Astrocyte of the cerebellum (primary cell): ENCODE results near the gene RUSF1.

Source experiments
- DNase-seq: peaks from one replicate; pipeline ENCODE4 v3.0.0-alpha.2; 2011; ENCODE audit warnings: low read depth
- H3K4me3 ChIP-seq: 2 replicates; pipeline ENCODE4 v1.5.1; 2011; ENCODE audit warnings: mild to moderate bottlenecking, low read depth, low read length, moderate library complexity
- in situ Hi-C: cut with HindIII; loops from 2 replicates; pipeline ENCODE4 v1.10.0; 2017; ENCODE audit warnings: low sequenced_read_pairs
- TF ChIP-seq, protein P1 (sequence below): IDR thresholded peaks from 2 replicates; pipeline ENCODE4 v1.5.1; 2012; ENCODE audit warnings: low read length, low read depth, moderate library complexity, mild to moderate bottlenecking; ENCODE audit errors: missing control alignments

The RUSF1 gene

DNA sequence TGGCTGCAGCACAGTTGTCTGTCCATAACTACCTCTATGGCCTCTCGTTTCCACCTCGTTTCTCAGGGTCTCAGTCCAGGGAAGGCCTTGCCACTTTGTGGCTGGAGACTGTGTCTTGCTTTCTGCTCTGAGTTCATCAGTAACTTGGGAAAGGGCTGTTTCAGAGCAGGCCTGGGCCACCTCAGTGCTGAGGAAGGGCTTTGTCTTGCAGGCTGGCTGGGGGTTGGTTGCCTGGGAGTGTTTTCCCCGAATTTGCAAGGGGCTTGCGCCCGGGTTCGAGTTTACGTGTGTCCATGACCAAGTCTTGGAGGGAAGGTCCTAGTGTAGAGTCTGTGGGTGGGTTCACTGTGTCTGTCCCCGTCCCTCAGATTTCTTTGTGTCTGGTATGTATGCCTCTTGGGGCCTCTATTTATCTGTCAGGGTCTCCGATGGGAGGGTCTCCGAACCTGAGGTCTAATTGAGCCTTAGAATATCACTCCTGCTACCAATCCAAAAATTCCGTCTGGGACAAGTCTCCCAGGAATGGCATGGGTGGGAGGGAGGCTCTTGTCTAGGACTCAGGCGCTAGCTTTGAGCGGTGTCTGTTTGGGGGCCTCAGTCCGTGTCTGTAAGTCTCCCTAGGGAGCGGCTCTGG, 36.8 kb downstream of the RUSF1 start:
- peak overlapping the region; percentile 83 for H3K4me3 ChIP-seq
- in situ Hi-C loops = no loop called here
- DNase-seq = no peak
- TF ChIP-seq, protein P1, sequence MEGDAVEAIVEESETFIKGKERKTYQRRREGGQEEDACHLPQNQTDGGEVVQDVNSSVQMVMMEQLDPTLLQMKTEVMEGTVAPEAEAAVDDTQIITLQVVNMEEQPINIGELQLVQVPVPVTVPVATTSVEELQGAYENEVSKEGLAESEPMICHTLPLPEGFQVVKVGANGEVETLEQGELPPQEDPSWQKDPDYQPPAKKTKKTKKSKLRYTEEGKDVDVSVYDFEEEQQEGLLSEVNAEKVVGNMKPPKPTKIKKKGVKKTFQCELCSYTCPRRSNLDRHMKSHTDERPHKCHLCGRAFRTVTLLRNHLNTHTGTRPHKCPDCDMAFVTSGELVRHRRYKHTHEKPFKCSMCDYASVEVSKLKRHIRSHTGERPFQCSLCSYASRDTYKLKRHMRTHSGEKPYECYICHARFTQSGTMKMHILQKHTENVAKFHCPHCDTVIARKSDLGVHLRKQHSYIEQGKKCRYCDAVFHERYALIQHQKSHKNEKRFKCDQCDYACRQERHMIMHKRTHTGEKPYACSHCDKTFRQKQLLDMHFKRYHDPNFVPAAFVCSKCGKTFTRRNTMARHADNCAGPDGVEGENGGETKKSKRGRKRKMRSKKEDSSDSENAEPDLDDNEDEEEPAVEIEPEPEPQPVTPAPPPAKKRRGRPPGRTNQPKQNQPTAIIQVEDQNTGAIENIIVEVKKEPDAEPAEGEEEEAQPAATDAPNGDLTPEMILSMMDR = no peak

DNA sequence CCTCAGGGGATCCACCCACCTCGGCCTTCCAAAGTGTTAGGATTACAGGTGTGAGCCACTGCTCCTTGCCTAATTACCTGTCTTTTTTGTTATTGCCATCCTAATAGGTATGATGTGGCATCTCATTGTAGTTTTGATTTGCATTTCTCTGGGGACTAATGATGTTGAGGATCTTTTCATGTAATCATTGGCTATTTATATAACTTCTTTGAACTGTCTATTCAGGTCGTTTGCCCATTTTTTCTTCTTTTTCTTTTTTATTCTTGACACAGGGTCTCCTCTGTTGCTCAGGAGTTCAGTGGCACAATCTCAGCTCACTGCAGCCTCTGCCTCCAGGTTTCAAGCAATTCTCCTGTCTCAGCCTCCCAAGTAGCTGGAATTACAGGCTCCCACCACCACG, 37.6 kb downstream of the RUSF1 start:
- no peak for DNase-seq
- H3K4me3 ChIP-seq = no peak overlapping the region
- TF ChIP-seq, protein P1 = no peak
- in situ Hi-C loops = no loop called here

DNA sequence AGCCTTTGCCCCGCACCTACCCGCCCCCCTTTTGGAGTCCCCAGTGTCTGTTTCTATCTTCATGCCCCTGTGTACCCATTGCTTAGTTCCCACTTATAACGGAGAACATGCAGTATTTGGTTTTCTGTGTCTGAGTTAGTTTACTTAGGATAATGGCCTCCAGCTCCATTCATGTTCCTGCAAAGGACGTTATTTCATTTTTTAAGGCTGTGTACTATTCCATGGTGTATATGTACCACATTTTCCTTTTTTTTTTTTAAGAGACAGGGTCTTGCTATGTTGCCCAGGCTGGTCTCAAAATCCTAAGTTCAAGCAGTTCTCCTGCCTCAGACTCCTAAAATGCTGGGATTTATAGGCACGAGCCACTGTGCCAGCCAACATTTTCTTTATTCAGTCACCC, 40.3 kb downstream of the RUSF1 start:
- no peak for DNase-seq
- in situ Hi-C loops = no loop called here

DNA sequence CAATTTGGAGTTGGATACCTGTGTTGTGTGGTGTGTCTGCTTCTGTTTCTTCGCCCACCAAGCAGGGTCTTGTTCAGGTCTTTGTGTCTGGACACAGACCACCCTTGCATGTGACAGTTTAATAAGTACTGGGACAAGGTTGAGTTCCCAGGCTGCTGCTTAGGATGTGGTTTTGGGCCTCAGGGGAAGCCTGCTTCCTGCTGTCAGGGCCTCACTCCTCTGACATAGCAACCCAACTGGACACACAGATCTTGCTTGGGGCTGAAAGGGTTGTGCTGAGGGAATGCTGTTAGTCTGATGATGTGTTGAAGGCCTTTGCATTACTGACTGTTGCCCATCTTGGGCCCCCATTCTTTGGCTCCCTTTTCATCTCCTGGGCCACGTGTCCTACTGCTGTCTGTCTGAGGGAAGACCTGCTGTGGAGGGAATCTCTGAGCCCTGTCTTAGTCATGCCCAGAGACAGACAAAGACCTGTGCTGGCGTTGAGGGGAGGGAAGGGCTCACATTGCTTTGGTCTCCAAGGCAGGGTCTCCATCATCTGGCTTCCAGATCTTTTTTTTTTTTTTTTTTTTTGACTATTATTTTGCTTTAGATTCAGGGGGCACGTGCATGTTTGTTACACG, 40.9 kb downstream of the RUSF1 start:
- DNase-seq = no peak
- TF ChIP-seq, protein P1 = no peak
- H3K4me3 ChIP-seq = no peak overlapping the region
- in situ Hi-C loops = no loop called here

More for the DNA sequence above, 40.3 kb downstream of the RUSF1 start:
- TF ChIP-seq, protein P1 = no peak
- H3K4me3 ChIP-seq = no peak overlapping the region

DNA sequence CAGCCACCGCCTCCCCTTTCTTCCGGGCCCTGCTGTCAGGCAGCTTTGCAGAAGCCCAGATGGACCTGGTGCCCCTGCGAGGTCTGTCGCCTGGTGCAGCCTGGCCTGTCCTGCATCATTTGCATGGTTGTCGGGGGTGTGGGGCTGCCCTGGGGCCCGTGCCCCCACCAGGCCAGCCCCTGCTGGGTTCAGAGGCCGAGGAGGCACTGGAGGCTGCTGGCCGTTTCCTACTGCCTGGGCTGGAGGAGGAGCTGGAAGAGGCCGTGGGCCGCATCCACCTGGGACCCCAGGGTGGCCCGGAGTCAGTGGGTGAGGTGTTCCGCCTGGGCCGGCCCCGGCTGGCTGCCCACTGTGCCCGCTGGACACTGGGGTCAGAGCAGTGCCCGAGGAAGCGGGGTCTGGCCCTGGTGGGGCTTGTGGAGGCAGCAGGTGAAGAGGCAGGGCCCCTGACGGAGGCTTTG, 41.8 kb downstream of the RUSF1 start:
- in situ Hi-C loops = no loop called here
- TF ChIP-seq, protein P1 = no peak
- DNase-seq = no peak

DNA sequence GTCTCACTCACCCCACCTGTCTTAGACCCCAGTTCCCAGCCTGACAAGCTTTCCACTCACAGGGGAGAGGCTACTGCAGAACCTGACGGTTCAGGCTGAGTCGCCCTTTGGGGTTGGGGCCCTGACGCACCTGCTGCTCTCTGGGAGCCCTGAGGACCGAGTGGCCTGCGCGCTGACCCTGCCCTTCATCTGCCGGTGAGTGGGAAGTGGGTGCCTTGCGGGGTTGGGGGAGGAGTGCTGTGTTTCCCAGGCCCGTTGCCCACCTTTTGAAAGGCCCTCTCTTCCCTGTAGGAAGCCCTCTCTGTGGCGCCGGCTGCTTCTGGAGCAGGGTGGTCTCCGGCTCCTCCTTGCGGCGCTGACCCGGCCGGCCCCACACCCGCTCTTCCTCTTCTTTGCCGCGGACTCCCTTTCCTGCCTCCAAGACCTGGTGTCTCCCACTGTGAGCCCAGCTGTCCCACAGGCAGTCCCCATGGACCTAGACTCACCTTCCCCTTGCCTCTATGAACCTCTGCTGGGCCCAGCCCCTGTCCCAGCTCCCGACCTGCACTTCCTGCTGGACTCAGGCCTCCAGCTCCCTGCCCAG, 42.3 kb downstream of the RUSF1 start:
- TF ChIP-seq, protein P1 = no peak
- H3K4me3 ChIP-seq = no peak overlapping the region
- DNase-seq = no peak
- in situ Hi-C loops = no loop called here

More for the DNA sequence above, 41.8 kb downstream of the RUSF1 start:
- no peak overlapping the region for H3K4me3 ChIP-seq
